Measurements from ENCODE around the gene SPATS2L.

GRCh38 chr2:200349868-200350267, 43.4 kb downstream of the SPATS2L start:
- TF ChIP-seq CTCF (IDR thresholded peaks at IDR 0.05) (no peak), POLR2A (IDR thresholded peaks at IDR 0.05) (no peak), POLR2AphosphoS5 (IDR thresholded peaks at IDR 0.05) (no peak), EP300 (IDR thresholded peaks at IDR 0.05; ENCODE audit: low read depth) (no peak)
